B cell (primary cell): ENCODE data around the gene ACTR5. TPM values are rescaled to one million over a fixed set of nuclear protein-coding genes. Genes with fewer than 3 reads are reported as not detected.
A peak's percentile ranks its signal among the peaks of the same experiment; 100 is the strongest.

ENCODE experiments used
- ATAC-seq: fragments of 200-7000 bp; cut with Tn5 transposase; one replicate; pipeline ENCODE4 v1.10.0; 2021; ENCODE audit warnings: low read depth, mild to moderate bottlenecking, moderate number of reproducible peaks, moderate library complexity
- CTCF ChIA-PET: fragments of 350-600 bp; sonication (Branson Sonifier 250); formaldehyde crosslinking; loops from one replicate; lab custom pipeline; 2021; ENCODE audit warnings: antibody characterized with exemption, inconsistent platforms; lab: Charles Lee
- POLR2A ChIA-PET: fragments of 350-600 bp; sonication (Branson Sonifier 250); formaldehyde crosslinking; loops from one replicate; lab custom pipeline; 2021; ENCODE audit warnings: antibody characterized with exemption; lab: Charles Lee
- DNase-seq: peaks from one replicate; pipeline ENCODE4 v3.0.0; 2013
- H2AFZ ChIP-seq: 2 replicates; pipeline ENCODE4 v1.6.1; 2012; ENCODE audit warnings: mild to moderate bottlenecking, low read depth, low read length; ENCODE audit not compliant: insufficient read depth, poor library complexity, severe bottlenecking
- H3K27ac ChIP-seq, 2 donors: 1 replicate in 1 of 2; 2 replicates in 1 of 2; pipeline ENCODE4 v1.5.1; 2012 to 2013; ENCODE audit warnings: low read length in 2 of 2, mild to moderate bottlenecking in 2 of 2, moderate library complexity in 1 of 2
- H3K27me3 ChIP-seq, 4 experiments: fragments of 200-600 bp in 1 of 4; sonication (generic) in 1 of 4; replicated peaks in 1 of 4; 1 replicate in 2 of 4; 2 replicates in 2 of 4; pipeline versions ENCODE4 v1.6.1 to v1.7.0; 2013 to 2016; ENCODE audit warnings: low read length in 3 of 4, mild to moderate bottlenecking in 2 of 4, mixed read lengths in 1 of 4, moderate library complexity in 1 of 4; ENCODE audit not compliant: insufficient read depth in 4 of 4, control insufficient read depth in 3 of 4; ENCODE audit errors: control extremely low read depth in 1 of 4
- H3K36me3 ChIP-seq, 2 experiments: replicated peaks in 1 of 2; 1 replicate in 1 of 2; 2 replicates in 1 of 2; pipeline versions ENCODE4 v1.6.1 to v1.7.1; 2013; ENCODE audit warnings: low read length in 1 of 2; ENCODE audit not compliant: insufficient read depth in 2 of 2, control insufficient read depth in 1 of 2; ENCODE audit errors: control extremely low read depth in 1 of 2, extremely low read depth in 1 of 2
- H3K4me1 ChIP-seq, 2 donors: fragments of 200-600 bp in 1 of 2; sonication (generic) in 1 of 2; 1 replicate in 1 of 2; 2 replicates in 1 of 2; pipeline versions ENCODE4 v1.5.1 to v1.6.1; 2013 to 2017; ENCODE audit warnings: low read length in 2 of 2; ENCODE audit not compliant: control insufficient read depth in 2 of 2, insufficient read depth in 2 of 2
- H3K4me2 ChIP-seq: replicated peaks from 2 replicates; pipeline ENCODE3; 2012; ENCODE audit warnings: mild to moderate bottlenecking, low read depth, low read length; ENCODE audit not compliant: poor library complexity, severe bottlenecking
- H3K4me3 ChIP-seq, 5 experiments: fragments of 200-600 bp in 1 of 5; sonication (generic) in 1 of 5; 1 replicate in 3 of 5; 2 replicates in 2 of 5; pipeline versions ENCODE4 v1.5.1 to v1.7.0; 2011 to 2016; ENCODE audit warnings: low read length in 4 of 5, mild to moderate bottlenecking in 4 of 5, low read depth in 2 of 5, control low read depth in 1 of 5, moderate library complexity in 1 of 5; ENCODE audit not compliant: insufficient read depth in 1 of 5; ENCODE audit errors: control extremely low read depth in 1 of 5, extremely low read depth in 1 of 5
- H3K79me2 ChIP-seq: fragments of 200-600 bp; sonication (generic); one replicate; pipeline ENCODE4 v1.6.0; 2016; ENCODE audit warnings: low read length; ENCODE audit not compliant: control insufficient read depth, insufficient read depth
- H3K9ac ChIP-seq: fragments of 200-600 bp; sonication (generic); 2 replicates; pipeline ENCODE4 v1.6.1; 2017; ENCODE audit warnings: mild to moderate bottlenecking, low read length, moderate library complexity
- H3K9me3 ChIP-seq, 3 donors: one replicate each; pipeline versions ENCODE4 v1.6.1 to v1.7.1; 2013; ENCODE audit warnings: low read length in 2 of 3; ENCODE audit not compliant: control insufficient read depth in 2 of 3, insufficient read depth in 1 of 3; ENCODE audit errors: control extremely low read depth in 1 of 3
- H4K20me1 ChIP-seq: 2 replicates; pipeline ENCODE4 v1.6.0; 2012; ENCODE audit warnings: mild to moderate bottlenecking, low read length; ENCODE audit not compliant: insufficient read depth, control insufficient read depth, poor library complexity, severe bottlenecking
- H3K27ac Mint-ChIP-seq: one replicate; pipeline ENCODE4 v1.8.0; 2021; ENCODE audit warnings: mixed read lengths
- H3K27me3 Mint-ChIP-seq: one replicate; pipeline ENCODE4 v1.8.0; 2021; ENCODE audit warnings: mixed read lengths
- H3K4me1 Mint-ChIP-seq: one replicate; pipeline ENCODE4 v1.8.0; 2021; ENCODE audit warnings: mixed read lengths
- H3K4me3 Mint-ChIP-seq: one replicate; pipeline ENCODE4 v1.8.0; 2021; ENCODE audit warnings: mixed read lengths
- H3K9me3 Mint-ChIP-seq: one replicate; pipeline ENCODE4 v1.8.0; 2022; ENCODE audit warnings: mixed read lengths; ENCODE audit not compliant: insufficient read depth
- EZH2 ChIP-seq: IDR thresholded peaks from 2 replicates; pipeline ENCODE4 v1.6.1; 2012; ENCODE audit warnings: borderline replicate concordance, low read depth, mild to moderate bottlenecking, moderate library complexity, low read length; ENCODE audit not compliant: insufficient read depth, poor library complexity, severe bottlenecking
- WGBS: methylation state at CpG from one replicate; pipeline ENCODE4 v1.1.5; 2013; ENCODE audit warnings: missing lambda C conversion rate; ENCODE audit not compliant: insufficient coverage; 5-methylcytosine and 5-hydroxymethylcytosine counted together
- intact Hi-C: fragments of 100-400 bp; cut with micrococcal nuclease; formaldehyde crosslinking; loops from one replicate; pipeline ENCODE4 v1.10.0; 2022
- polyA plus RNA-seq: library from polyadenylated mRNA; depleted of rRNA; stranded (reverse); fragments of >200 nt; gene quantifications from 2 replicates; pipeline ENCODE4 v1.2.3, GENCODE V29; 2012
- total RNA-seq, 2 donors: library from RNA; stranded (reverse); fragments of 120-200 nt in 1 of 2; gene quantifications; 1 replicate in 1 of 2; 2 replicates in 1 of 2; pipeline versions ENCODE4 v1.2.3 to v1.2.4, GENCODE V29; 2013 to 2022
- TF ChIP-seq, protein P1 (sequence below): fragments of 200-600 bp; IDR thresholded peaks from one replicate; pipeline ENCODE4 v1.8.0; 2022; ENCODE audit warnings: antibody characterized with exemption, mild to moderate bottlenecking

Gene ACTR5
- total and polyA plus RNA-seq, 2 donors (not counting 1 experiment from before 2014, with no cell fraction given): 15.4 to 18.0 TPM

DNA sequence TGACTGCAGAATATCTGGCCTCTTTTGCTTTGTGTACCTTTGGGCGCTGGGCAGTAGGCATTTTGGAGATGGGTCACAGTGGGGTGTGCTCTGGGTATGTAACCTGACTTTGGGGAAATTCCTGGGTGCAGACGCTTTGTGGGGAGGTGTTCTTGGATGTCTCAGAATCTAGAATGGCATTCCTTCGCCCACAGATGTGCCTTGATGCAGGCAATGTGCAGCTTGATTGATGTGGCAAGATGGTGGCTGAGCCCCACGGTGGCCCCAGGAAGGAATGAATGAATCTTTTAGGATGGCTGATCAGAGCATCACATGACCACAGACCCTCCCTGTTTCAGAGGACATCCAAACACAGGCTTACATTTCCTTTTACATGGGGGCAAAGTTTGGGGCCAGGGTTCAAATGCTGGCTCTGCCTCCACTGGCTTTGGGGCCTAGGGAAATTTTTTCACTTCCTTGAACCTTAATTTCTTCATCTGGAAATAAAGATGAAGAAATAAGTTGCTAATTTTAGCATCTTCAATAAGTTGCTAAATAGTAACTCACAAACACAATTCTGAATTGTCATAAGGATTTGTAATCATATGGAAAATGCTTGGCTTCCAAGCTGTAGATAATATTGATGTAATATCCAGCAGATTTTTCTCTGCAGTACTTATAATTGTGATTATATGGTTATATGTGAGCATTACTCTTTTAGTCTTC is 62.8 kb downstream of the ACTR5 start:
- WGBS: 68% methylated on average over 3 of the region's 4 CpGs
- Histone ChIP-seq H3K27ac (peak overlapping the region in 1 of 2 donors; percentile 99), H2AFZ (no peak overlapping the region), H3K36me3 (peaks cover 0 to 55% of the 10 kb centered on the region in 2 experiments), H3K4me3 (no peak overlapping the region), H4K20me1 (peaks cover 86% of the 10 kb centered on the region), H3K27me3 (no peaks in the 10 kb centered on the region), H3K9me3 (no peaks in the 10 kb centered on the region), H3K4me2 (peak overlapping the region; percentile 93), H3K4me1 (peaks cover 81 to 83% of the 10 kb centered on the region in 2 donors), H3K79me2 (peaks cover 100% of the 10 kb centered on the region), H3K9ac (peak overlapping the region; percentile 25)
- Mint-ChIP-seq H3K4me1 (peaks cover 85% of the 10 kb centered on the region), H3K9me3 (no peaks in the 10 kb centered on the region), H3K27ac (peak overlapping the region; percentile 59), H3K27me3 (no peaks in the 10 kb centered on the region), H3K4me3 (peak overlapping the region; percentile 95)
- ChIA-PET POLR2A (interaction anchor here (0.5 to 1.1 kb wide), 2 partner anchors 44 to 48 kb away, joined by 3 read pairs; no protein-coding TSS in a partner anchor), CTCF (interaction anchor here (1.0 to 3.7 kb wide), 4 partner anchors 49 to 84 kb away, joined by 3 to 20 read pairs (median 6); no protein-coding TSS in a partner anchor)
- TF ChIP-seq EZH2: no peak
- TF ChIP-seq, protein P1, sequence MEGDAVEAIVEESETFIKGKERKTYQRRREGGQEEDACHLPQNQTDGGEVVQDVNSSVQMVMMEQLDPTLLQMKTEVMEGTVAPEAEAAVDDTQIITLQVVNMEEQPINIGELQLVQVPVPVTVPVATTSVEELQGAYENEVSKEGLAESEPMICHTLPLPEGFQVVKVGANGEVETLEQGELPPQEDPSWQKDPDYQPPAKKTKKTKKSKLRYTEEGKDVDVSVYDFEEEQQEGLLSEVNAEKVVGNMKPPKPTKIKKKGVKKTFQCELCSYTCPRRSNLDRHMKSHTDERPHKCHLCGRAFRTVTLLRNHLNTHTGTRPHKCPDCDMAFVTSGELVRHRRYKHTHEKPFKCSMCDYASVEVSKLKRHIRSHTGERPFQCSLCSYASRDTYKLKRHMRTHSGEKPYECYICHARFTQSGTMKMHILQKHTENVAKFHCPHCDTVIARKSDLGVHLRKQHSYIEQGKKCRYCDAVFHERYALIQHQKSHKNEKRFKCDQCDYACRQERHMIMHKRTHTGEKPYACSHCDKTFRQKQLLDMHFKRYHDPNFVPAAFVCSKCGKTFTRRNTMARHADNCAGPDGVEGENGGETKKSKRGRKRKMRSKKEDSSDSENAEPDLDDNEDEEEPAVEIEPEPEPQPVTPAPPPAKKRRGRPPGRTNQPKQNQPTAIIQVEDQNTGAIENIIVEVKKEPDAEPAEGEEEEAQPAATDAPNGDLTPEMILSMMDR: no peak
- ATAC-seq (no peak), DNase-seq (no peak)
- intact Hi-C loops: no loop called here

DNA sequence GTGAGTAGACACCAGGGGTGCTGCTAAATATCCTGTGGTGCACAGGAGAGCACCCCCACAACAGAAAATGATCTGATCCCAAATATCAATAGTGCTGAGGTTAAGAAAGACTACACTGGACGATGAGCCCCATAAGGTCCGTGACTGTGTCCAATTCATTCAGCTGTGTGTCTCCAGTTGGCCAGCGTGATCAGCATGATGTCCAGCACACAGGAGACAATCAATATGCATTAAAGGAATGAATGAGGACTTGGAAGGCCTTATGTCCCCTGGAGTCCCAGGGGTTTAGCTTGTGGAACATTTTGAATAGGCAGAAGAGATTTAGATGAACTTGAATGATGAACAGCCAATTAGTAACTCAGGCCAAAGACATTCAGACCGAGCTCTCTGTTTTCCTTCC is 63.5 kb downstream of the ACTR5 start:
- 84% methylated on average over 3 of the region's 4 CpGs for WGBS
- intact Hi-C loops: no loop called here
- H3K9ac ChIP-seq: peak overlapping the region; percentile 25
- ATAC-seq (no peak), DNase-seq (no peak)
- ChIA-PET POLR2A (interaction anchor here (0.6 to 1.5 kb wide), 3 partner anchors 32 to 64 kb away, joined by 3 to 4 read pairs (median 3); no protein-coding TSS in a partner anchor), CTCF (interaction anchor here (0.7 to 3.7 kb wide), 7 partner anchors 21 to 83 kb away, joined by 3 to 20 read pairs (median 4); no protein-coding TSS in a partner anchor)
- H3K4me2 ChIP-seq: peak overlapping the region; percentile 93
- TF ChIP-seq EZH2: no peak
- TF ChIP-seq, protein P1: no peak
- H3K9me3 ChIP-seq: no peaks in the 10 kb centered on the region
- H3K27me3 ChIP-seq: no peaks in the 10 kb centered on the region
- H3K27ac ChIP-seq: peak overlapping the region; percentile 30 to 99
- H2AFZ ChIP-seq: no peak overlapping the region
- peak overlapping the region; percentile 51 for H3K4me3 Mint-ChIP-seq
- H3K27ac Mint-ChIP-seq: peak overlapping the region; percentile 55
- H3K4me3 ChIP-seq: no peak overlapping the region
- H3K4me1 ChIP-seq: peaks cover 88% of the 10 kb centered on the region in 2 donors
- peaks cover 0 to 61% of the 10 kb centered on the region in 2 experiments for H3K36me3 ChIP-seq
- H4K20me1 ChIP-seq: peaks cover 86% of the 10 kb centered on the region
- no peaks in the 10 kb centered on the region for H3K27me3 Mint-ChIP-seq
- peaks cover 92% of the 10 kb centered on the region for H3K4me1 Mint-ChIP-seq
- peaks cover 100% of the 10 kb centered on the region for H3K79me2 ChIP-seq
- H3K9me3 Mint-ChIP-seq: no peaks in the 10 kb centered on the region
